HG02885 (cell line): ENCODE results near the gene SOX11.

Experiments used
- ATAC-seq: cut with Tn5 transposase; IDR thresholded peaks from one replicate; pipeline ENCODE4 v1.9.1; 2021; ENCODE audit warnings: mild to moderate bottlenecking; ENCODE audit not compliant: unreplicated experiment, poor library complexity

SOX11 gene

DNA sequence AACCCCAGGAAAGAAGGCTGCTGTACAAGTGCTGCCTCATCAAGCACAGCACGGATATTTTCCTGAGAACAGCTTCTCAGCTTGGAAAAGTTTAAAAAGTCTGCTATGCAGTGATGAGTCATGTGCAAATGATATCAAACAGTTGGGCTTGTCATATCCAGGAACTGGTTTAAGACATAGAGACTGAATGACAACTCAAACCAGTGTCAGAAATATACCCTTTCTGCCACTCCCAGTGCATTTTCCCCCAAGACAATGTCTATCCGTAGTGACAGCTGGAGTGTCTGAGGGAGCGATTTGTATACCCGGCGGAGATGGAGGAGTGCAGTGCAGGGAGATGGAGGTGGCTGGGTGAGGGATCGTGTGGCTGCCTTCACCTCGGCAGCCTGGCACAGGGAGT is 28.2 kb downstream of the SOX11 start:
- ATAC-seq: no peak

- ATAC-seq: no peak
Observed at GRCh38 chr2:5722236-5722635, 30.1 kb downstream of the SOX11 start.

- no peak for ATAC-seq
Observed at GRCh38 chr2:5723791-5724735, 31.9 kb downstream of the SOX11 start.

GRCh38 chr2:5725072-5725471 is 32.9 kb downstream of the SOX11 start:
- ATAC-seq: no peak

DNA sequence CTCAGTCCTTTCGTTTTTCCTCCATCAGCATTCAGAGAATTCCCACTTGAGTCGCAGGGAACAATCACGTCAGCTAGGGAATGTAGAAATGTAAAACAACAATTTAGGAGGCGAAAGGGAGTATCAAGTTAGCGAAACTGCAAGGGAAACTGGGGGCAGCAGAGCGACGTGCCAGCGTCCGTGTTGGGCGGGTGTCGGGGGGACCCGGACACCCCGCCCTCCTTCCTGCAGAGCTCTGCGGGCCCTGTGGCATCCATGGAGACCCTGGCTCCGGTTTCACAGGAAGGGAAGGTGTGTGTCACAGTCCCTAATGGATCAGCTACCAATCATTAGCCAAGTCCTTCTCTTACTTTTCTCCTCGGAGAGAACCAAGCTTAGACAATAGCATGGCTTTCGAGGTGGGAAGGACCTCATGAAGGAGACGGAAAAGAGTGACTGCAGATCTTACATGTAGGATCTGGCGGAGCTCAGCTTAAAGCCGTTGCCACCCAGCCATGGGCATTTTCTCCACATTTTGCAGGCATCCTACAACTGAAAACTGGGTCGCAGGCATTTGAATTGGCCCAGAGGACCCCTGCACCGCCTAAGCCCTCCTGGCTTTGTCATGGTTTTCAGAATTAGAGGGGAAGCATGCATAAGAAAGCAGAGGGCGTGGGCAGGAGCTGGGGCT is 33.7 kb downstream of the SOX11 start:
- ATAC-seq: no peak

GRCh38 chr2:5727235-5727634 is 35.1 kb downstream of the SOX11 start:
- no peak for ATAC-seq

- ATAC-seq: no peak
Observed at GRCh38 chr2:5729416-5729815, 37.2 kb downstream of the SOX11 start.

DNA sequence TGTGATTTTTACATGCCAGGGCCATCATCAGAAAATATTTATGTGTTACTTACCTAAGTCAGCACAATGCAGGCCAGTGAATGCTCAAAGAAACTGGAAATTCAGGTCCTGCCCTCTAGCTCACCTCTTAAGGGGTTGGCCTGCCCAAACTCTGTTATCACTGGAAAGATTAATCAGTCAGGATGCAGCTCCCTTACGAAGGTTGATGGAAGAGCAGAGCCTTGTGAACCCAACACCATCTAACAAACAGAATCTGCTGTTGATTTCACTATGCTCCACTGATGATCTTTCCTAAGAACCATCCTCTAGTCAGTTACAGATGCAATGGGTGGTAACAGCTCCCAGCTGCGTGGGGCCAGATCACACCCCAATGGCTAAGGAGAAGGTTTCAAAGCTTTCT is 38.2 kb downstream of the SOX11 start:
- no peak for ATAC-seq

- ATAC-seq: no peak
Observed at GRCh38 chr2:5734859-5735520, 42.8 kb downstream of the SOX11 start.

- no peak for ATAC-seq
Observed at GRCh38 chr2:5735521-5735861, 43.3 kb downstream of the SOX11 start.

GRCh38 chr2:5736050-5736449 is 43.9 kb downstream of the SOX11 start:
- no peak for ATAC-seq

DNA sequence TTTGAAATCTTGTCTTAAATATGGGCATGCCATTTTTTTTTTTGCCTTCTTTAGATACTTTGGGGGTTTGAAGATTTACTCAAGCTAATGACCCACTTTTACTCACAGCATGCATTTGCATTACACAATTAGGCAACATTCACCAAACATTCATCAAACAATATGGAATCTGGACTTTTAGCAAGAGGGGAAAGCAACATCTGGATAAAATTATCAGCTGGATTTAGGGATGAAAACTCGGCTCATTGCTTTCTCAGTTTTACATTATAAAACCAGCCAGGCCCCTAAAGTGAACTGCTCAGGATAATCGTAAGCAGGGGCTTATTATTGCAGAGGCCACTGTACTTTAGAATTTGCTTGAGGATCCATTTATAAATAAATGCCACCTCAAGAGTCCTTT is 44.7 kb downstream of the SOX11 start:
- no peak for ATAC-seq

DNA sequence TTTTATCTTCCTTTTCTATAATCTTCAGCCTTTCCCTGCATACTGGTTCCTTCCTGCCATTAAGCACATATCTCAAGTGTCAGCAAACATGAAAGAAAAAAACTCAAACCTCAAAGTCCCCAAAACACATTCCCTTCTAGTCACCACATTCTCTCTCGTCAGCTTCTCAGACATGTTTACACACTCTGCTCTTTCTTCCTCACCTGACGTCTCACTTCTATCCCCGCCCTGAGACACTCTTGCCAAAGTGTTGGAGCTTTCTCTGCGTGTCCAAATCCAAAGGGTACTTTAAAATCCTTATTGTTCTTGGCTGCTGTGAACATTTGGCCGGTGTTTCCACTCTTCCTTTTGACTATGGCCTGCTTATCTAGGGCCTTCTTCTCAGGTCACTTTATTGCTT is 47.9 kb downstream of the SOX11 start:
- no peak for ATAC-seq

- no peak for ATAC-seq
Observed at GRCh38 chr2:5740817-5741216, 48.6 kb downstream of the SOX11 start.

DNA sequence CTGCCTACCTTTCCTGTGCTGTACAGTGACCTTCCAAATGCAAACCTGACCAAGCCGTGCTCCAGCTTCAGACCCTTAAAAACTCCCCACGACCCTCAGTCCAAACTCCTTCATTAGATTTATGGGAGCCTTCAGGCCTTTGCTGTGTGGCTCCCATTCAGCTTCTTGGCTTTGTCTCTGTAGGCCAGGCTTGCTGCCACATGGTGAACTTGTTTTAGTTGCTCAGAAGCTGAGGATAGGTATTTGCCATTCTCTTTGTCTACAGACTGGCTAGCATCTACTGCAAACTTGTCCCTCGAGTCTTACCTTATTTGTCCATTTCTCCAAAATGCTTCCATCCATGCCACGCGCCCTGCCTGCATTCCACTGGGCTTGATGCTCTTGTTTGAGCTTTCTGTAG is 49.1 kb downstream of the SOX11 start:
- no peak for ATAC-seq

- ATAC-seq: no peak
Observed at GRCh38 chr2:5742126-5742525, 49.9 kb downstream of the SOX11 start.

DNA sequence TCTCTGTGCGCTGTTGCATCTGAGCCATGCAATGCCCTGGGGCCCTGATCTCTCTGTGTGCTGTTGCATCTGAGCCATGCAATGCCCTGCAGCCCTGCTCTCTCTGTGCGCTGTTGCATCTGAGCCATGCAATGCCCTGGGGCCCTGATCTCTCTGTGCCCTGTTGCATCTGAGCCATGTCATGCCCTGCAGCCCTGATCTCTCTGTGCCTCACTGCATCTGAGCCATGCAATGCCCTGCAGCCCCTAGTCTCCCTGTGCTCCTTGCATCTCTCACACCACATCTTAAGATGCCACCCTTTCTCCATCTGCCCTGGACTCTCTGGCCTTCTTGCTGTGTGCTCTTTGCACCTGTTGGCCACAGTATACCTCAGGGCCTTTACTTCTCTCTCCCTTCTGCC is 56.2 kb downstream of the SOX11 start:
- no peak for ATAC-seq

DNA sequence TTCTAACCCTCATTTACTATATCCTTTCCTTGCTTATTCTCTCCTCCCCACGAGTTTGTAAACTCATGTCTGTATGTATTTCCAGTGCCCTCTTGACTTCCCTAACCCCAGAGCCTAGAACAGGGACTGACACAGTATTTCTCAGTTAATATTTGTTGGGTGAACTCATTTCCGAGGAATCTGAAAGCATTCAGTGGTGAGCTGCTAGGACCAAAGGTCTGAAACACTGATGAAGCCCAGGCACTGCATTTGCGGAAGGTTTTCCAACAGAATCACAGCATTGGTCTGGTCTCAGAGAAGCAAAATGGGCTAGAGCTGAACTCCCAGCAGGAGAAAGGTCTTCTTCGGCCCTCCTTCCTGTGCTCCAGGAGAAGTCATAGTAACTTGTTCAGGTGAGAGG is 56.8 kb downstream of the SOX11 start:
- ATAC-seq: no peak

GRCh38 chr2:5749347-5749746 is 57.2 kb downstream of the SOX11 start:
- no peak for ATAC-seq
